ENCODE results near the gene SPO11. TPM values are rescaled to one million over a fixed set of nuclear protein-coding genes. Genes with fewer than 3 reads are reported as not detected.

The SPO11 gene
- total RNA-seq, 6 experiments from 2014 or later: not detected

DNA sequence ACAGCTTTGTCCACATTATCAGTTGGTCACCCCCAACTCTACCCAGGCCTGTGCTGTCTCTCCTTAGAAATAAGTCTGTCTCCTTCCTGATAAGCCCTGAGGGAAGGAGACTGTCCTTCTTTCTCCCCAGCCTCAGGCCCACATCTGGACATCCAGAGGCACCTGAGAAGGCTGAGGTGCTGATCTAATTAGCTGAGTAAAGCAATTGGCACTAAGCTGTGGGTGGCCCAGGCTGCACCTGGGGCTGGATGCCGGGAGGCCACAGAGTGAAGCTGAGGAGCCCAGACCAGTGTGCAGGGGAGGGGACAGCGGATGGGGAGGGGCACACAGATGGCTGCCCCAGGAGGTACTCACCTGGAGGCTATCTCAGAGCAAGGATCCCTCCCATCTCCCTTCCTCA, 37.0 kb upstream of the SPO11 start:
- no peaks in the 10 kb centered on the region for H3K36me3 ChIP-seq
- H3K9me3 ChIP-seq: no peaks in the 10 kb centered on the region
- WGBS (ENCODE audit: insufficient coverage, low coverage, low lambda C conversion rate, missing lambda C conversion rate): 57% methylated on average over 1 of the region's 2 CpGs
- no peak overlapping the region for H3K4me3 ChIP-seq
- ATAC-seq (peak in 1 of 4 donors; percentile 26), DNase-seq (no peak)
- intact Hi-C loops (cut with DNase I): no loop called here
- H3K4me1 ChIP-seq: no peaks in the 10 kb centered on the region
- H3K27ac ChIP-seq: no peak overlapping the region
- TF ChIP-seq CTCF (IDR thresholded peaks at IDR 0.05) (no peak), POLR2A (IDR thresholded peaks at IDR 0.05) (no peak)
- H3K27me3 ChIP-seq: no peaks in the 10 kb centered on the region

DNA sequence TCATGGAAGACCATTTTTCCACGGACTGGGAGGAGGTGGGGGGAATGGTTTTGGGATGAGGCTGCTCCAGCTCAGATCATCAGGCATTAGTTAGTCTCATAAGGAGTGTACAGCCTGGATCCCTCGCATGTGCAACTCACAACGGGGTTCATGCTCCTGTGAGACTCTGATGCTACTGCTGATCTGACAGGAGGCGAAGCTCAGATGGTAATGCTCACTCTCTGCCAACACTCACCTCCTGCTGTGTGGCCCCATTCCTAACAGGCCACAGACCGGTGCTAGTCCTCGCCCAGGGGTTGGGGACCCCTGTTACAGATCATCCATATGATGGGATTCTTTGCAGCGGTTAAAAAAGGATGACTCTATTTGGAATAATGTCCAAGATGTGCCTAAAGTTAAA, 35.6 kb upstream of the SPO11 start:
- Histone ChIP-seq H3K9me3 (no peaks in the 10 kb centered on the region), H3K4me3 (no peak overlapping the region), H3K27me3 (no peaks in the 10 kb centered on the region), H3K36me3 (no peaks in the 10 kb centered on the region), H3K27ac (no peak overlapping the region), H3K4me1 (no peaks in the 10 kb centered on the region)
- DNase-seq (no peak), ATAC-seq (no peak)
- intact Hi-C loops (cut with DNase I): no loop called here
- no peak for TF ChIP-seq CTCF (IDR thresholded peaks at IDR 0.05)
- no peak for TF ChIP-seq POLR2A (IDR thresholded peaks at IDR 0.05)
- WGBS (ENCODE audit: insufficient coverage, low coverage, low lambda C conversion rate, missing lambda C conversion rate): 59% methylated on average over 5 of the region's 7 CpGs

- Histone ChIP-seq H3K36me3 (no peaks in the 10 kb centered on the region), H3K4me1 (no peaks in the 10 kb centered on the region), H3K27ac (no peak overlapping the region), H3K4me3 (no peak overlapping the region), H3K27me3 (no peaks in the 10 kb centered on the region), H3K9me3 (no peaks in the 10 kb centered on the region)
- ATAC-seq (no peak), DNase-seq (no peak)
- TF ChIP-seq POLR2A (IDR thresholded peaks at IDR 0.05) (no peak), CTCF (IDR thresholded peaks at IDR 0.05) (no peak)
- intact Hi-C loops (cut with DNase I): no loop called here
- WGBS (ENCODE audit: insufficient coverage, low coverage, low lambda C conversion rate, missing lambda C conversion rate): 28% methylated on average over 3 of the region's 3 CpGs
Observed at GRCh38 chr20:57294550-57294949, 35.1 kb upstream of the SPO11 start.

- ATAC-seq (no peak), DNase-seq (no peak)
- intact Hi-C loops (cut with DNase I): no loop called here
- Histone ChIP-seq H3K9me3 (no peaks in the 10 kb centered on the region), H3K4me1 (no peaks in the 10 kb centered on the region), H3K27ac (no peak overlapping the region), H3K36me3 (no peaks in the 10 kb centered on the region), H3K27me3 (no peaks in the 10 kb centered on the region), H3K4me3 (no peak overlapping the region)
- TF ChIP-seq CTCF (IDR thresholded peaks at IDR 0.05): no peak
- TF ChIP-seq POLR2A (IDR thresholded peaks at IDR 0.05): no peak
- WGBS (ENCODE audit: insufficient coverage, low coverage, low lambda C conversion rate, missing lambda C conversion rate): 61% methylated on average over 4 of the region's 4 CpGs
Observed at GRCh38 chr20:57298457-57298856, 31.1 kb upstream of the SPO11 start.

- H3K27me3 ChIP-seq: no peaks in the 10 kb centered on the region
- DNase-seq (no peak), ATAC-seq (no peak)
- H3K36me3 ChIP-seq: no peaks in the 10 kb centered on the region
- no peak overlapping the region for H3K27ac ChIP-seq
- no CpG with 5 or more reads among the region's 14 CpGs for WGBS (ENCODE audit: insufficient coverage, low coverage, low lambda C conversion rate, missing lambda C conversion rate)
- intact Hi-C loops (cut with DNase I): no loop called here
- H3K9me3 ChIP-seq: no peaks in the 10 kb centered on the region
- no peaks in the 10 kb centered on the region for H3K4me1 ChIP-seq
- TF ChIP-seq CTCF (IDR thresholded peaks at IDR 0.05) (no peak), POLR2A (IDR thresholded peaks at IDR 0.05) (no peak)
- H3K4me3 ChIP-seq: no peak overlapping the region
Observed at GRCh38 chr20:57301026-57301425, 28.6 kb upstream of the SPO11 start.

All from right lobe of liver (tissue), 6 donors.